Upper lobe of left lung (tissue), 6 donors: ENCODE results near the gene SERINC2. TPM values are rescaled to one million over a fixed set of nuclear protein-coding genes. Genes with fewer than 3 reads are reported as not detected.

Experiments
- ATAC-seq, 2 donors: fragments of 200-7000 bp; cut with Tn5 transposase; one replicate each; pipeline ENCODE4 v1.9.1; 2022; ENCODE audit warnings: mild to moderate bottlenecking in 2 of 2, moderate library complexity in 2 of 2; ENCODE audit not compliant: low FRiP score in 2 of 2
- DNase-seq, 2 donors: peaks; one replicate each; pipeline ENCODE4 v3.0.0-alpha.2; 2019 to 2020
- H3K27ac ChIP-seq, 4 donors: fragments of 200-600 bp; sonication (generic); one replicate each; pipeline ENCODE4 v1.5.1; 2016 to 2019
- H3K27me3 ChIP-seq, 4 donors: fragments of 200-600 bp; sonication (generic); one replicate each; pipeline ENCODE4 v1.5.1; 2017 to 2019
- H3K36me3 ChIP-seq, 4 donors: fragments of 200-600 bp; sonication (generic); one replicate each; pipeline ENCODE4 v1.5.1; 2016 to 2019
- H3K4me1 ChIP-seq, 4 donors: fragments of 200-600 bp; sonication (generic); one replicate each; pipeline ENCODE4 v1.5.1; 2018 to 2019
- H3K4me3 ChIP-seq, 4 donors: fragments of 200-600 bp; sonication (generic); one replicate each; pipeline ENCODE4 v1.5.1; 2017 to 2019; ENCODE audit warnings: mild to moderate bottlenecking in 2 of 4, moderate library complexity in 1 of 4
- H3K9me3 ChIP-seq, 4 donors: fragments of 200-600 bp; sonication (generic); one replicate each; pipeline ENCODE4 v1.5.1; 2018 to 2019
- CTCF ChIP-seq, 6 experiments: fragments of 450-650 bp in 4 of 6; fragments of 200-600 bp in 2 of 6; sonication (generic) in 2 of 6; IDR thresholded peaks; one replicate each; pipeline ENCODE4 v1.5.1; 2016 to 2019; ENCODE audit warnings: antibody characterized with exemption in 6 of 6
- EP300 ChIP-seq, 4 donors: sonication (generic); formaldehyde crosslinking; IDR thresholded peaks; one replicate each; pipeline ENCODE4 v1.5.1; 2017; ENCODE audit warnings: antibody characterized with exemption in 4 of 4, control low read depth in 2 of 4
- POLR2A ChIP-seq, 4 donors: fragments of 450-650 bp; IDR thresholded peaks; one replicate each; pipeline ENCODE4 v1.5.1; 2016 to 2017; ENCODE audit warnings: antibody characterized with exemption in 4 of 4, mild to moderate bottlenecking in 2 of 4
- POLR2AphosphoS5 ChIP-seq, 2 donors: sonication (generic); formaldehyde crosslinking; IDR thresholded peaks; one replicate each; pipeline ENCODE4 v1.5.1; 2017; ENCODE audit warnings: antibody characterized with exemption in 2 of 2
- WGBS, 2 donors: methylation state at CpG; one replicate each; pipeline ENCODE4 v1.1.5; 2017 to 2018; 5-methylcytosine and 5-hydroxymethylcytosine counted together
- total RNA-seq, 6 donors: library from RNA; depleted of rRNA in 4 of 6; stranded (reverse); fragments of >200 nt in 4 of 6; gene quantifications; one replicate each; pipeline versions ENCODE4 v1.1.0 to v1.2.1, GENCODE V29; 2016 to 2021
- donor health status: DM: no; HTN: no; CAD: no; lungs with moderate emphysema.
- donor health status: DM: no; HTN: yes; CAD: no; lungs with severe emphysema.

SERINC2 gene
- total RNA-seq, 6 donors from 2014 or later: 32.3 to 45.9 (median 42.1) TPM

- DNase-seq: peak in 1 of 2 donors; percentile 65
- TF ChIP-seq EP300 (IDR thresholded peaks at IDR 0.05) (no peak), CTCF (IDR thresholded peaks at IDR 0.05) (no peak), POLR2A (IDR thresholded peaks at IDR 0.05) (no peak), POLR2AphosphoS5 (IDR thresholded peaks at IDR 0.05) (no peak)
- 72 to 77% methylated on average over 7 of the region's 7 CpGs for WGBS, 2 donors
These were observed 3.2 kb downstream of the SERINC2 start for GRCh38 chr1:31416101-31416736.

GRCh38 chr1:31417148-31417547 lies 4.1 kb downstream of the SERINC2 start:
- Histone ChIP-seq H3K36me3 (no peaks in the 10 kb centered on the region), H3K9me3 (no peaks in the 10 kb centered on the region), H3K27me3 (no peaks in the 10 kb centered on the region), H3K27ac (no peak overlapping the region), H3K4me1 (peaks cover 11 to 19% (median 16%) of the 10 kb centered on the region in 4 donors), H3K4me3 (no peak overlapping the region)
- no peak for DNase-seq
- no peak for ATAC-seq
- 85 to 87% methylated on average over 3 of the region's 3 CpGs for WGBS, 2 donors
- no peak for TF ChIP-seq EP300 (IDR thresholded peaks at IDR 0.05)
- TF ChIP-seq POLR2AphosphoS5 (IDR thresholded peaks at IDR 0.05): no peak
- TF ChIP-seq CTCF (IDR thresholded peaks at IDR 0.05): no peak
- no peak for TF ChIP-seq POLR2A (IDR thresholded peaks at IDR 0.05)

More at GRCh38 chr1:31416101-31416736, 3.2 kb downstream of the SERINC2 start:
- peaks cover 11 to 19% (median 16%) of the 10 kb centered on the region in 4 donors for H3K4me1 ChIP-seq
- H3K36me3 ChIP-seq: no peaks in the 10 kb centered on the region
- H3K27me3 ChIP-seq: no peaks in the 10 kb centered on the region
- no peak overlapping the region for H3K4me3 ChIP-seq
- H3K27ac ChIP-seq: no peak overlapping the region
- ATAC-seq: no peak
- H3K9me3 ChIP-seq: no peaks in the 10 kb centered on the region

- no peak for ATAC-seq
- Histone ChIP-seq H3K9me3 (no peaks in the 10 kb centered on the region), H3K36me3 (no peaks in the 10 kb centered on the region), H3K27me3 (no peaks in the 10 kb centered on the region), H3K4me1 (peaks cover 4 to 15% (median 12%) of the 10 kb centered on the region in 4 donors), H3K4me3 (no peak overlapping the region), H3K27ac (no peak overlapping the region)
- 71 to 85% methylated on average over 4 of the region's 4 CpGs for WGBS, 2 donors
- no peak for DNase-seq
- no peak for TF ChIP-seq POLR2AphosphoS5 (IDR thresholded peaks at IDR 0.05)
- TF ChIP-seq POLR2A (IDR thresholded peaks at IDR 0.05): no peak
These were observed 5.8 kb downstream of the SERINC2 start for GRCh38 chr1:31418626-31419323.

GRCh38 chr1:31420716-31421115 lies 7.7 kb downstream of the SERINC2 start:
- H3K27me3 ChIP-seq: no peaks in the 10 kb centered on the region
- H3K9me3 ChIP-seq: no peaks in the 10 kb centered on the region
- H3K27ac ChIP-seq: no peak overlapping the region
- DNase-seq (no peak), ATAC-seq (no peak)
- H3K4me3 ChIP-seq: no peak overlapping the region
- WGBS, 2 donors: 87 to 90% methylated on average over 5 of the region's 5 CpGs
- H3K4me1 ChIP-seq: peaks cover 0 to 8% (median 5%) of the 10 kb centered on the region in 4 donors
- H3K36me3 ChIP-seq: no peaks in the 10 kb centered on the region
- no peak for TF ChIP-seq POLR2A (IDR thresholded peaks at IDR 0.05)

- Histone ChIP-seq H3K9me3 (no peaks in the 10 kb centered on the region), H3K27me3 (no peaks in the 10 kb centered on the region), H3K27ac (no peak overlapping the region), H3K4me3 (no peak overlapping the region), H3K4me1 (peaks cover 0 to 8% (median 5%) of the 10 kb centered on the region in 4 donors), H3K36me3 (no peaks in the 10 kb centered on the region)
- DNase-seq (no peak), ATAC-seq (no peak)
- WGBS, 2 donors: 50 to 64% methylated on average over 9 of the region's 9 CpGs
- no peak for TF ChIP-seq POLR2A (IDR thresholded peaks at IDR 0.05)
- TF ChIP-seq EP300 (IDR thresholded peaks at IDR 0.05): no peak
- no peak for TF ChIP-seq POLR2AphosphoS5 (IDR thresholded peaks at IDR 0.05)
- peak in 1 of 6 experiments; percentile 8 for TF ChIP-seq CTCF (IDR thresholded peaks at IDR 0.05)
These were observed 8.5 kb downstream of the SERINC2 start for GRCh38 chr1:31421371-31422040.
